NCI-H446 (cell line): ENCODE measurements around the gene MSL1.

Source experiments
- DNase-seq, 2 experiments: peaks; one replicate each; lab custom pipeline; 2025; lab: John Stamatoyannopoulos, UW

MSL1 gene

DNA sequence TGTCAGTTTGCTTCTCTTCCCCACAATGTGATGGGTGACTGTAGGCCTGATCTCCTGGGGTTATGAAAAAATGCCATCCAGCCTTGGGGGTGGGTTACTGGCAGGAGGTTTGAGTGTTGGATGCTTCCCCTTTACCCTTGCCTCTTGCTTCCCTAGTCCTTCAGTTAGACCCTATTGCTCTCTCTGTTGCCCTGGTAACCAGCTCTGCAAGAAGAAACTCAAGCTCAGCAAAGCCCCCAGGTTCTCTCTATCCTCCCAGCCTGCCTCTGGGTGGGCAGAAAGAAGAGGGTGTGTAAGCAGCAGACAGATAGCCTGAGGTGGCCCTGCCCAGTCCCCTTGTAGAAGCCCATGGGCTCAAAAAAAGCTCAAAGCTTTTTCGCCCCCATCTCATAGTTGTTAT is 52.7 kb downstream of the MSL1 start:
- DNase-seq, result no peak

DNA sequence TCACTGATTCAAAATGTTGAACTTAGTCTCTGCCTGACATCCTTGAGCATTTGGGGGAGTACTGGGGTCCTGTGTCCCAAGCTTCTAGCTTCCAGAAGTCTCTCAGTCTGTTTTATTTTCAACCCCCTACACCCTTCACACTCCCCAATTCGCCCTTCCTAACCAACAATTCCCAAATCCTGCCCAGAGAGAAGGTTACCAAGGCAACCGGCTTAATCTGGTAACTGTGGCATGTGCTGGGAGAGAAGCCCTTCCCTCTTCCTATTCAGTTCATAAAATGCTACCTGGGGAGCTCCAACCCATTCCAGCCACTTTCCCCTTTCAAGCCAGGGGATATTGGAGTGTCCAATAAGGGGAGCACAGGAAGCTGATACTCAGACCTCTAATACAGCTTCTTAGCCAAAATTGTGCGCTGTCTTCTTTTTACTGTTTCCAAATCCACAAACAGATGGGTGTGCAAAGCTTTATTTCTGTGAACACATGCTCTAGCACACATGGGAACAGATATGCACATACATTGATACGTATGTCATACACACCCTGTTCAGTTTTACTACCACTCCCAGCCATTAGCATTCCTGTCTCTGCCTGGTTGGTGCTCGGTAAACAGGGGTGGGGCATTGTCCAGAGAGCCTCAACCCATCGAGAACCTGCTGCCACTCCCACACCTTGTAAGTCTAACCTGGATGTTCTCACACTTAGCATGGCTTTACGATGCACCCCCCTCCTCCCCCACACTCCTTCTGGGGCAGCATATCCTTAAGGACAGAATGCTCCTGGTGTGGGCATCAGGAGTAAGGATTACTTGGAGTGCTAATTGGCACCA is 54.4 kb downstream of the MSL1 start:
- no peak for DNase-seq

DNA sequence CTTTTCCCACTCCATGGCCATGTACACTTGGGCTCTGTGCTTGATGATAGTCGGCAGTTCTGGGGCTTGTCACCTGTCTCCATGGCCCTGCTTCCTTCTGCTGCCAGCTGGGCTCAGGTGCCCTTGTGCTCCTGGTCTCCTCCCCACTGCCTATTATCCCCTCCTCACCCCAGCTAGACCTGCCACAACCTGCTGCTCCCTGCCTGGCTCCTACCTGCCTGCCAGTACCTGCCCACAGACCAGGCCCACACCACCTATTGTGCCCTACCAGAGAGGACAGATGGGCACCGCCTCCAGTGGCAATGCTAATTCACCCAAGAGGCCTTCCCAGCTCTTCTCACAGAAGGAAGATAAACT is 55.0 kb downstream of the MSL1 start:
- no peak for DNase-seq

DNA sequence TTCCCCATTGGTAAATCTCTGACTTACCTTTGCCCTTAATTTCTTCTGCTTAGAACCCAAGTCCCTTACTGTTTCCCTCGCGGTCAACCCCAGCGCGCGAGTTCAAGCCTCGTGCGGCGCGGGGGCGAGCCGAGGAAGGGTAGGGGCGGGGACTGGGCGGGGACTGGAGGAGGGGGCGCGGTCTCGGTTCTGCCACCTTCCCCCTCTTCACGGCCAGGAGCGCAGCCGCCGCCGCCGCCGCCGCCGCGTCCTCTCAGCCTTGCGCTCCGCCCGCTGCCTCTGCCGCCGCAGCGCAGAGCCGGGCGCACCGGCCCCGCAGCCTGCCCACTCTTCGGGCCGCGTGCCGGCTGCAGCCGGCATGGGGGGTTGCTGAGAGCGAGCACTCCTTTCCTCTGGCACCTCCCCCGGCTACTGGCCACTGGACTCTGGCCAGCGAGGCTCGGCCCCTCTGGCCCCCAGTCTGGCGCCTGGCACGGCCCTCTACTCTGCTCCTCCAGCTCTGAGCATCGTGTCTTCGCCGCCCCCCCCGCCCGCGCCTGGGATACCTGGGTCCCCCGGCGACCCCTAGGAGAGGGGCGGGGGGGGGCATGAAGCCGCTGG is 55.6 kb downstream of the MSL1 start, which contains the start of gene RAPGEFL1:
TSS of gene RAPGEFL1 (plus strand) at position 196 of the 600 bp plus-strand sequence. CDS start at position 588, 392 bp downstream.
- no peak for DNase-seq

DNA sequence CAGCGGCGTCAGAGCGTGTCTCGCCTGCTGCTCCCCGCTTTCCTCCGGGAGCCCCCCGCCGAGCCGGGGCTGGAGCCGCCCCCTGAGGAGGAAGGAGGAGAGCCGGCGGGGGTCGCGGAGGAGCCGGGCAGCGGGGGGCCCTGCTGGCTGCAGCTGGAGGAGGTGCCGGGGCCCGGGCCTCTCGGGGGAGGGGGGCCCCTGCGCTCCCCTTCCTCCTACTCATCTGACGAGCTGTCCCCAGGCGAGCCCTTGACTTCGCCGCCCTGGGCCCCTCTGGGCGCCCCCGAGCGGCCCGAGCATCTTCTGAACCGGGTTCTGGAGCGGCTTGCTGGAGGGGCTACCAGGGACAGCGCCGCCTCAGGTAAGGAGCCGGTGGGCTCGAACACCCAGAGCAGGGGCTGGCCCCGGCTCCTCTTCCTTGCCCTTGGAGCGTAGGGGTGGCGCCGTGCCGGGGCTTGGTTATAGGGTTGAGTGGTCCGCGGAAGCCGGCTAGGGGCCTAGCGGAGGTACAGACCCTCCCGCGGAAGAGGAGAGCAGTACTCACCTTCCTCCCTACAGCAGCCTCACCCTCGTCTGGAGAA is 56.3 kb downstream of the MSL1 start:
- DNase-seq, result no peak

DNA sequence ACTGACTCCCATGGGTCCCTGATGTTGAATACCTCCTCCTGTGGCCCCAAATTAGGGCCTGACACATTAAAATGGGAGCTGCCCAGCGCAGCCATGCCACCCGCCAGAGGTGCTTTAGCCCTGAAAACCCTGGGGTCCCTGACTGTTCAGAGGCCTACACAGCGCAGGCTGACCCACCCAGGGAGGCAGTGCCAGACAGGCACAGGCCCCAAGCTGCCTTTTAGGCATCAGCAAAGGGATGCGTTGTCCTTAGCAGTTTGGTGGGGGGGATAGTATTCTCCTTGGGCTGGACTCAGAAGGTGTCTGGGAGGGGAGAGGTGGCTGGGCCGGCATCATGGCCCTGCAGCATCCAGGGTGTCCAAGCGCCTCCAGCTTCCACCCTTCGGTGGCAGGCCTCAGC is 56.9 kb downstream of the MSL1 start:
- no peak for DNase-seq

DNA sequence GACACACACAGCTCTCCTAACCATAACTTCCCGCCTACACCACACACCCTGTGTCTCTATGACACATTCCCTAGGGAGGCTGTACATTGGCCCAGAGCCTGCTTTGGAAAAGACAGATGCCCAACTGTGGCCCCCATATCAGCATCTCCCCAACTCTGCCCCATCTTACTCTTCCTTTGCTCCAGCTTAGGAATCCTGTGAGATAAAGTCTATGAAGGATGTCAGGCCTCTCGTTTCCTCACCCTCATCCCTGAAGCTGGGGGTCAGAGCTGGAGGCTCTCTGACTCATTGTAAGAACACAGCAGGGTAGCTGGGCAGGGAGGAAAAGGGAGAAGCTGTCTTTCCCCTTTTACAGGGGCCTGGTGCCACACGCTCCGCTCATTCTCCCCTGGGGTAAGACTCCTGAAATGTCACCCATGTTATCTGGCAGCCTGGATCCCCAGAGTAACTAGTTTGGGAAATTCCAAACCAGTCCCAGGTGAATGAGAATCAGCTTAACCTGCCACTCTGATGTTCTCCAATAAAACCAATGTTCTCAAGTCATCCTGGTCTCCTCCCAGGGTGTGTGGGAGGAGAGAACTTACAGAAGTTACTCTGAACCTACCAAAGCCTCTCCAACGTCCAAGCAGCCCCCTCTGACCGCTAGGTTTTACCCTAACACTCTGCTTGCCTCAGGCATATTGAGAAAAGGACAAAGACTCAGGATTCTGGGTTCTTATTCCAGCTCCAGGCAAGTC is 58.3 kb downstream of the MSL1 start:
- DNase-seq, result no peak

DNA sequence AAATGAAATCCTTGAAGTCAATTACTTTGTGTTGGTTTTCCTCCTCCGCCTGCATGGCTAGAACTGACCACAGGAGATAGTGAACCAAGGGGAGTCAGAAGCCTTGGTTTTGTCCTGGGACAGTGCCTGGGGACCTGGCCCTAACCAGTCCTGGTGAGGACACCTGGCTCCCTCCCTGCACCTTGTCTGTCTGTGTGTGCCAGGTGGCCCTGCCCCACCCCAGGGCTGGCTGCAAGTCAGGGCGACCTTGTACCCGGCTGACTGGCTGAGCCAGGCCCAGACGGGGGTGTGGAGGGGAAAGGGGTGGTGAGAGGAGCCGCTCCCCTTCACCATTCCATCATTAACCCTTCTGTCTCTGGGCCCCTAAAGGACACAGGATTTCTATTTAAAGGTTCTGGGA is 58.9 kb downstream of the MSL1 start:
- DNase-seq, result no peak

DNA sequence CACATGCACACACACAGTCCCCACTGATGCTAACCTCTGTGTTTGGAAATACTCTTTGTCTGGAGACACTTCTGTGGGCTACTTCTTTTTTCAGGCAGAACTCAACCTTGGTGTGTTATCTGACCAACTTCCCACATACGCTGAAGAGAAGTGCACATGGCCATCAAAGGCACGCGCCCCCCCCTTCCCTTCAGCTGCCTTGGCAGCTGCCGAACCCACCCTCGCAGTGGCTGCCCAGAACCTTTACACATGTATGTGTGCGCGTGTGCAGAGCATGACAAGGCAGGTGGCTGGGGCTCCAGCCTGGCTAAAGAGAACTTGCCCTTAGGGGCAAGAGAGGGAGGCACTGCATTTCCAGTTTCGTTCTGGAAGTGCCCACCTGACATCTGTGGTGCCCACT is 59.4 kb downstream of the MSL1 start:
- DNase-seq, result no peak

DNA sequence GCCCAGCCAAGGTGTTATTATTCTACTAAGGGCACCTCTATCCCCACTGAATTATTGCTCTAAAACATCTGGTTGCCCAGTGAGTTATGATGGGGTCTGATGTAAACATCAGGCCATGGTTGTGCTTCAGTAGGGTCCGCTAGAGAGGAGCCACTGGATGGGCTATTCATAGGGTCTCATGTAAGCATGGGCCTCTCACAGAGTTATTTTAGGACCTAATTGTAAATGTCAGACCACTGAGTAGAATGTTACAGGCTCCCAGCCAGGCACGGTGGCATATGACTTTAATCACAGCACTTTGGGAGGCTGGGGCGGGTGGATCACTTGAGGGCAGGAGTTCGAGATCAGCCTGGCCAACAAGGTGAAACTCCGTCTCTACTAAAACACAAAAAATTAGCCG is 60.8 kb downstream of the MSL1 start:
- DNase-seq, result no peak
